Measurements from ENCODE around the gene GRHL1. TPM values are rescaled to one million over a fixed set of nuclear protein-coding genes. Genes with fewer than 3 reads are reported as not detected.

The GRHL1 gene
- total RNA-seq, 1 experiment from 2014 or later: 2.7 TPM

- TF ChIP-seq MLX (CRISPR knock-in tag; IDR thresholded peaks at IDR 0.05): no peak
- peak; percentile 81 for TF ChIP-seq USF1 (CRISPR knock-in tag; IDR thresholded peaks at IDR 0.05)
- TF ChIP-seq ZNF121 (CRISPR knock-in tag; IDR thresholded peaks at IDR 0.05): peak; percentile 52; the same call in 1 of the 2 replicates
- no peak for TF ChIP-seq ZNF425 (CRISPR knock-in tag; conservative IDR thresholded peaks at IDR 0.05)
- TF ChIP-seq NR1H2 (CRISPR knock-in tag; IDR thresholded peaks at IDR 0.05): 0 out of 2 replicates have a peak, but pooled peaks have one; percentile 6
- TF ChIP-seq, protein P1, sequence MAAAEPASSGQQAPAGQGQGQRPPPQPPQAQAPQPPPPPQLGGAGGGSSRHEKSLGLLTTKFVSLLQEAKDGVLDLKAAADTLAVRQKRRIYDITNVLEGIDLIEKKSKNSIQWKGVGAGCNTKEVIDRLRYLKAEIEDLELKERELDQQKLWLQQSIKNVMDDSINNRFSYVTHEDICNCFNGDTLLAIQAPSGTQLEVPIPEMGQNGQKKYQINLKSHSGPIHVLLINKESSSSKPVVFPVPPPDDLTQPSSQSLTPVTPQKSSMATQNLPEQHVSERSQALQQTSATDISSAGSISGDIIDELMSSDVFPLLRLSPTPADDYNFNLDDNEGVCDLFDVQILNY (CRISPR knock-in tag; IDR thresholded peaks at IDR 0.05): peak; percentile 83; the same call in 1 of the 2 replicates
- TF ChIP-seq ELF4 (CRISPR knock-in tag; IDR thresholded peaks at IDR 0.05; ENCODE audit: low read depth): peak; percentile 79; the same call in 1 of the 2 replicates
- peak; percentile 94 for TF ChIP-seq FOXP1 (CRISPR knock-in tag; IDR thresholded peaks at IDR 0.05; ENCODE audit: borderline replicate concordance)
- peak; percentile 95 for TF ChIP-seq NFE2L1 (CRISPR knock-in tag; IDR thresholded peaks at IDR 0.05)
- TF ChIP-seq ATF3 (CRISPR knock-in tag; conservative IDR thresholded peaks at IDR 0.05): no peak
- no peak for TF ChIP-seq SOX15 (CRISPR knock-in tag; IDR thresholded peaks at IDR 0.05)
- no peak for TF ChIP-seq ZNF416 (CRISPR knock-in tag; IDR thresholded peaks at IDR 0.05)
- TF ChIP-seq, protein P2, sequence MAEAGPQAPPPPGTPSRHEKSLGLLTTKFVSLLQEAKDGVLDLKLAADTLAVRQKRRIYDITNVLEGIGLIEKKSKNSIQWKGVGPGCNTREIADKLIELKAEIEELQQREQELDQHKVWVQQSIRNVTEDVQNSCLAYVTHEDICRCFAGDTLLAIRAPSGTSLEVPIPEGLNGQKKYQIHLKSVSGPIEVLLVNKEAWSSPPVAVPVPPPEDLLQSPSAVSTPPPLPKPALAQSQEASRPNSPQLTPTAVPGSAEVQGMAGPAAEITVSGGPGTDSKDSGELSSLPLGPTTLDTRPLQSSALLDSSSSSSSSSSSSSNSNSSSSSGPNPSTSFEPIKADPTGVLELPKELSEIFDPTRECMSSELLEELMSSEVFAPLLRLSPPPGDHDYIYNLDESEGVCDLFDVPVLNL (CRISPR knock-in tag; IDR thresholded peaks at IDR 0.05; ENCODE audit: borderline replicate concordance, low read depth): peak; percentile 64; the same call in 1 of the 2 replicates
- peak; percentile 67 for TF ChIP-seq CREM (CRISPR knock-in tag; IDR thresholded peaks at IDR 0.05)
- TF ChIP-seq JUN (CRISPR knock-in tag; IDR thresholded peaks at IDR 0.05): peak; percentile 95
- no peak for TF ChIP-seq CDX4 (CRISPR knock-in tag; IDR thresholded peaks at IDR 0.05; ENCODE audit: borderline replicate concordance)
- no peak for TF ChIP-seq ZNF396 (CRISPR knock-in tag; IDR thresholded peaks at IDR 0.05; ENCODE audit: borderline replicate concordance)
- TF ChIP-seq ZNF232 (CRISPR knock-in tag; IDR thresholded peaks at IDR 0.05): peak; percentile 98
- TF ChIP-seq, protein P3, sequence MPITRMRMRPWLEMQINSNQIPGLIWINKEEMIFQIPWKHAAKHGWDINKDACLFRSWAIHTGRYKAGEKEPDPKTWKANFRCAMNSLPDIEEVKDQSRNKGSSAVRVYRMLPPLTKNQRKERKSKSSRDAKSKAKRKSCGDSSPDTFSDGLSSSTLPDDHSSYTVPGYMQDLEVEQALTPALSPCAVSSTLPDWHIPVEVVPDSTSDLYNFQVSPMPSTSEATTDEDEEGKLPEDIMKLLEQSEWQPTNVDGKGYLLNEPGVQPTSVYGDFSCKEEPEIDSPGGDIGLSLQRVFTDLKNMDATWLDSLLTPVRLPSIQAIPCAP (CRISPR knock-in tag; IDR thresholded peaks at IDR 0.05): peak; percentile 96
- TF ChIP-seq MAX (CRISPR knock-in tag; IDR thresholded peaks at IDR 0.05): peak; percentile 79; the same call in 1 of the 2 replicates
- no peak for TF ChIP-seq ZSCAN18 (CRISPR knock-in tag; IDR thresholded peaks at IDR 0.05)
- TF ChIP-seq HMGA2 (CRISPR knock-in tag; IDR thresholded peaks at IDR 0.05): no peak
- TF ChIP-seq, protein P4, sequence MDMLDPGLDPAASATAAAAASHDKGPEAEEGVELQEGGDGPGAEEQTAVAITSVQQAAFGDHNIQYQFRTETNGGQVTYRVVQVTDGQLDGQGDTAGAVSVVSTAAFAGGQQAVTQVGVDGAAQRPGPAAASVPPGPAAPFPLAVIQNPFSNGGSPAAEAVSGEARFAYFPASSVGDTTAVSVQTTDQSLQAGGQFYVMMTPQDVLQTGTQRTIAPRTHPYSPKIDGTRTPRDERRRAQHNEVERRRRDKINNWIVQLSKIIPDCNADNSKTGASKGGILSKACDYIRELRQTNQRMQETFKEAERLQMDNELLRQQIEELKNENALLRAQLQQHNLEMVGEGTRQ (CRISPR knock-in tag; IDR thresholded peaks at IDR 0.05): peak; percentile 81
- TF ChIP-seq GABPB1 (CRISPR knock-in tag; IDR thresholded peaks at IDR 0.05): peak; percentile 66; the same call in 1 of the 2 replicates
- TF ChIP-seq NFATC4 (CRISPR knock-in tag; IDR thresholded peaks at IDR 0.05): no peak
- TF ChIP-seq SMAD4 (CRISPR knock-in tag; IDR thresholded peaks at IDR 0.05): no peak; the same call in 1 of the 2 replicates
- peak; percentile 97 for TF ChIP-seq FOXK1 (CRISPR knock-in tag; IDR thresholded peaks at IDR 0.05)
- peak; percentile 98 for TF ChIP-seq TP53 (CRISPR knock-in tag; IDR thresholded peaks at IDR 0.05)
- peak; percentile 28; the same call in 1 of the 2 replicates for TF ChIP-seq ZNF317 (CRISPR knock-in tag; IDR thresholded peaks at IDR 0.05; ENCODE audit: borderline replicate concordance, low read depth)
- no peak for TF ChIP-seq OVOL2 (CRISPR knock-in tag; IDR thresholded peaks at IDR 0.05; ENCODE audit: borderline replicate concordance)
Measured at GRCh38 chr2:10043256-10043905, 91.9 kb downstream of the GRHL1 start, which contains the start of gene KLF11 (continued).
